ENCODE data around the gene MYOZ3. TPM values are rescaled to one million over a fixed set of nuclear protein-coding genes. Genes with fewer than 3 reads are reported as not detected.
A peak's percentile ranks its signal among the peaks of the same experiment; 100 is the strongest.

Gene MYOZ3
- total and polyA plus RNA-seq, 7 donors = 3.0 to 110 (median 29.7) TPM

- DNase-seq (peak in 1 of 2 donors; percentile 9), ATAC-seq (no peak)
- intact Hi-C loops (cut with DNase I) = no loop called here
- WGBS, 3 donors = 61 to 63% (median 62%) methylated on average over 7 of the region's 7 CpGs
- Histone ChIP-seq H3K9me3 (no peaks in the 10 kb centered on the region), H3K27me3 (ENCODE audit: insufficient read depth in 3 of 3, low read length in 2 of 3) (no peaks in the 10 kb centered on the region), H3K27ac (peak overlapping the region; percentile 97), H3K4me1 (peaks cover 43% of the 10 kb centered on the region), H3K4me3 (no peak overlapping the region), H3K36me3 (ENCODE audit: insufficient read depth in 1 of 2, low read depth in 1 of 2) (no peaks in the 10 kb centered on the region)
- no peak for TF ChIP-seq CTCF (IDR thresholded peaks at IDR 0.05)
Observed at GRCh38 chr5:150623152-150623877, 37.7 kb upstream of the MYOZ3 start.

- 47 to 63% (median 52%) methylated on average over 5 of the region's 5 CpGs for WGBS, 3 donors
- Histone ChIP-seq H3K4me1 (peaks cover 43% of the 10 kb centered on the region), H3K36me3 (ENCODE audit: insufficient read depth in 1 of 2, low read depth in 1 of 2) (no peaks in the 10 kb centered on the region), H3K9me3 (no peaks in the 10 kb centered on the region), H3K27me3 (ENCODE audit: insufficient read depth in 3 of 3, low read length in 2 of 3) (no peaks in the 10 kb centered on the region), H3K4me3 (peak overlapping the region; percentile 72), H3K27ac (peak overlapping the region; percentile 97)
- TF ChIP-seq CTCF (IDR thresholded peaks at IDR 0.05) = no peak
- ATAC-seq (no peak), DNase-seq (peak in 1 of 2 donors; percentile 46)
- intact Hi-C loops (cut with DNase I) = no loop called here
Observed at GRCh38 chr5:150623878-150624216, 37.2 kb upstream of the MYOZ3 start.

- TF ChIP-seq CTCF (IDR thresholded peaks at IDR 0.05) = peak; percentile 19
- H3K27ac ChIP-seq = peak overlapping the region; percentile 97
- DNase-seq (peak; percentile 48 to 77), ATAC-seq (peak; percentile 59 to 70 (median 64))
- 1 to 4% (median 2%) methylated on average over 38 to 69 of the region's 74 CpGs for WGBS, 3 donors
- no peaks in the 10 kb centered on the region for H3K36me3 ChIP-seq (ENCODE audit: insufficient read depth in 1 of 2, low read depth in 1 of 2)
- intact Hi-C loops (cut with DNase I) = no loop called here
- no peaks in the 10 kb centered on the region for H3K9me3 ChIP-seq
- peak overlapping the region; percentile 72 for H3K4me3 ChIP-seq
- no peaks in the 10 kb centered on the region for H3K27me3 ChIP-seq (ENCODE audit: insufficient read depth in 3 of 3, low read length in 2 of 3)
- H3K4me1 ChIP-seq = peaks cover 42% of the 10 kb centered on the region
Observed at GRCh38 chr5:150624334-150625163, 36.5 kb upstream of the MYOZ3 start.

GRCh38 chr5:150625164-150625535, 35.9 kb upstream of the MYOZ3 start:
- Histone ChIP-seq H3K9me3 (no peaks in the 10 kb centered on the region), H3K27me3 (ENCODE audit: insufficient read depth in 3 of 3, low read length in 2 of 3) (no peaks in the 10 kb centered on the region), H3K27ac (peak overlapping the region; percentile 97), H3K36me3 (ENCODE audit: insufficient read depth in 1 of 2, low read depth in 1 of 2) (no peaks in the 10 kb centered on the region), H3K4me1 (peaks cover 47% of the 10 kb centered on the region), H3K4me3 (peak overlapping the region; percentile 72)
- TF ChIP-seq CTCF (IDR thresholded peaks at IDR 0.05) = no peak
- intact Hi-C loops (cut with DNase I) = no loop called here
- ATAC-seq (peak; percentile 73 to 84 (median 77)), DNase-seq (peak; percentile 76 to 92)
- 6 to 11% (median 8%) methylated on average over 18 to 19 of the region's 19 CpGs for WGBS, 3 donors
